Measurements from ENCODE around the gene FEN1. TPM values are rescaled to one million over a fixed set of nuclear protein-coding genes. Genes with fewer than 3 reads are reported as not detected.

FEN1 gene
- total RNA-seq, 1 donor from 2014 or later = 44.6 TPM

DNA sequence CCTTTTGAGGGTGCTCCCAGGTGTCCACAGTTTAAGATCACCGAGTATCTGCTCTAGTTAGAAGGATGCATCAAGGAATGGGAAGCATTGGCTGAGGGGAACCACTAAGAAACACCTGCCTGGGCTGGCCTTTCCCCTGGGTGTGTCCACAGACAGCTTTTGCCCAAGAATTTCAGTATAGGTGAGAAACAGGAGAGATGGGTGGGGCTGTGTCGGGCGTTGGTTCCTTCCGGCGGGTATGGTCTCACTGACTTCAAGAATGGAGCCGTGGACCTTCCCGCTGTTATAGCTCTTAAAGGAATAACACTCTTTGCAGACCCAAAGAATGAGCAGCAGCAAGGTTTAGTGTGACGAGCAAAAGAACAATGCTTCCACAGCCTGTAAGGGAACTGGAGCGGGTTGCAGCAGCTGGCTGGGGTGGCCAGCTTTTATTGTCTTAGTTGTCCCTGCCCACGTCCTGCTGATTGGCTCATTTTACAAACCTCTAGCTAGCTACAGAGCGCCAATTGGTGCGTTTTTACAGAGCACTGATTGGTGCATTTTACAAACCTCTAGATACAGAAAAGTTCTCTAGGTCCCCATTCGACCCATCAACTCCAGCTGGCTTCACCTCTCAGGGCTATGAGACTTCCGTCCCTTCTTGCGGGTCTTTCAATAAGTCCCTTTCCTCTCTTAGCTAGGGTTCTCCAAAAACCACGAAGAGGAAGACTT is 21.7 kb downstream of the FEN1 start:
- peaks cover 11% of the 10 kb centered on the region for H3K9me3 Mint-ChIP-seq

GRCh38 chr11:61814958-61815789 is 22.5 kb downstream of the FEN1 start:
- Mint-ChIP-seq H3K9me3 (peaks cover 11% of the 10 kb centered on the region), H3K27ac (peak overlapping the region; percentile 98), H3K36me3 (peaks cover 18% of the 10 kb centered on the region), H3K4me1 (ENCODE audit: unreplicated experiment) (peaks cover 18% of the 10 kb centered on the region), H3K27me3 (no peaks in the 10 kb centered on the region), H3K4me3 (peak overlapping the region; percentile 97)
- peak; percentile 93 for DNase-seq (ENCODE audit: extremely low spot score, unreplicated experiment)
- TF ChIP-seq, protein P1, sequence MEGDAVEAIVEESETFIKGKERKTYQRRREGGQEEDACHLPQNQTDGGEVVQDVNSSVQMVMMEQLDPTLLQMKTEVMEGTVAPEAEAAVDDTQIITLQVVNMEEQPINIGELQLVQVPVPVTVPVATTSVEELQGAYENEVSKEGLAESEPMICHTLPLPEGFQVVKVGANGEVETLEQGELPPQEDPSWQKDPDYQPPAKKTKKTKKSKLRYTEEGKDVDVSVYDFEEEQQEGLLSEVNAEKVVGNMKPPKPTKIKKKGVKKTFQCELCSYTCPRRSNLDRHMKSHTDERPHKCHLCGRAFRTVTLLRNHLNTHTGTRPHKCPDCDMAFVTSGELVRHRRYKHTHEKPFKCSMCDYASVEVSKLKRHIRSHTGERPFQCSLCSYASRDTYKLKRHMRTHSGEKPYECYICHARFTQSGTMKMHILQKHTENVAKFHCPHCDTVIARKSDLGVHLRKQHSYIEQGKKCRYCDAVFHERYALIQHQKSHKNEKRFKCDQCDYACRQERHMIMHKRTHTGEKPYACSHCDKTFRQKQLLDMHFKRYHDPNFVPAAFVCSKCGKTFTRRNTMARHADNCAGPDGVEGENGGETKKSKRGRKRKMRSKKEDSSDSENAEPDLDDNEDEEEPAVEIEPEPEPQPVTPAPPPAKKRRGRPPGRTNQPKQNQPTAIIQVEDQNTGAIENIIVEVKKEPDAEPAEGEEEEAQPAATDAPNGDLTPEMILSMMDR (conservative IDR thresholded peaks at IDR 0.05) = no peak

More for the DNA sequence above, 21.7 kb downstream of the FEN1 start:
- Mint-ChIP-seq H3K4me1 (ENCODE audit: unreplicated experiment) (peaks cover 18% of the 10 kb centered on the region), H3K27me3 (no peaks in the 10 kb centered on the region), H3K27ac (peak overlapping the region; percentile 98), H3K4me3 (peak overlapping the region; percentile 97), H3K36me3 (peaks cover 24% of the 10 kb centered on the region)
- TF ChIP-seq, protein P1 (conservative IDR thresholded peaks at IDR 0.05) = no peak
- DNase-seq (ENCODE audit: extremely low spot score, unreplicated experiment) = no peak

- peak overlapping the region; percentile 97 for H3K4me3 Mint-ChIP-seq
- peak overlapping the region; percentile 98 for H3K27ac Mint-ChIP-seq
- no peaks in the 10 kb centered on the region for H3K27me3 Mint-ChIP-seq
- H3K36me3 Mint-ChIP-seq = peaks cover 18% of the 10 kb centered on the region
- peak; percentile 77 for DNase-seq (ENCODE audit: extremely low spot score, unreplicated experiment)
- H3K4me1 Mint-ChIP-seq (ENCODE audit: unreplicated experiment) = peaks cover 18% of the 10 kb centered on the region
- TF ChIP-seq, protein P1 (conservative IDR thresholded peaks at IDR 0.05) = no peak
- H3K9me3 Mint-ChIP-seq = peaks cover 11% of the 10 kb centered on the region
Observed at GRCh38 chr11:61815790-61816735, 23.4 kb downstream of the FEN1 start.

DNA sequence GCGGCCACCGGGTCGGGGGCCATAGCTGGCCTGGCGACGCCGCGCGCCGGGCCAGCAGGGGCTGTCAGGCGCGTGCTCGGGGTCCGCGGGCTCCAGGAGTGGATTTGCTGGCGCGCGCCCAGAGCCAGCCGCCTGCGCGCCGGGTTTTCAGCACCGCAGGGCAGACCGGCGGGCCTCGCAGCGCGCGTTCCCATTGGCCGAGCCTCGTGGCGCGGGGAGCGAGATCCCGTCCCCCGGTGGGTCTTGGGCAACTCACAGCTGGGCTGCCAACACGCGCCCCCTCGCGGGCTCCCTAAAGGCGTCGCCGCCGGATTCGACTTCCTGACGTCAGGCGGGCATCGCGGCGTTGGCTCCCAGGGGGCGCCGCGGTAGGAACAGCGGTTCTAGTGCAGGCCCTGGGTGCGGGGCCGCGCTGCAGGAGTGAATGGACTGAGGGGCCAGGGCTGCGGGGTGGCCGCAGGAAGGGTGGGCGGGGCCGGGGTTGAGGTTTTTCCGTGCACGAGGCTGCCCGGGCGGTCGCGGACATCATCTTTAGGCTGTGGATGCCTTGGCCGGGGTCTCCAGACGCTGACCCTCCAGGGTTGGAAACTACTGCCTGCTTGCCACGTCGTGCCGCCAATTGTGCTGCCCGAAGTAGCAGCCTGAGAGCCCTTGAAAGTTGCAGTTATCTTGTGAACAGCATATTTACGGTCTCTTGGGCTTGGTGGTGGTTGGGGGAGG is 24.2 kb downstream of the FEN1 start, which contains the start of gene FADS1:
Gene FADS1 (minus strand): TSS at position 268 of the 720 bp plus-strand sequence. CDS start 74 bp downstream, at position 194.
- H3K9me3 Mint-ChIP-seq = peaks cover 11% of the 10 kb centered on the region
- H3K4me1 Mint-ChIP-seq (ENCODE audit: unreplicated experiment) = peaks cover 18% of the 10 kb centered on the region
- peak; percentile 94 for DNase-seq (ENCODE audit: extremely low spot score, unreplicated experiment)
- H3K4me3 Mint-ChIP-seq = peak within 1 kb of the TSS; percentile 97
- H3K27ac Mint-ChIP-seq = peak within 1 kb of the TSS; percentile 98
- H3K36me3 Mint-ChIP-seq = peaks cover 15% of the 10 kb centered on the region
- no peaks in the 10 kb centered on the region for H3K27me3 Mint-ChIP-seq
- TF ChIP-seq, protein P1 (conservative IDR thresholded peaks at IDR 0.05) = peak; percentile 67
